ENCODE results near the gene UNKL. TPM values are rescaled to one million over a fixed set of nuclear protein-coding genes. Genes with fewer than 3 reads are reported as not detected.

UNKL gene
- total RNA-seq, 1 experiment from 2014 or later = 112 TPM

DNA sequence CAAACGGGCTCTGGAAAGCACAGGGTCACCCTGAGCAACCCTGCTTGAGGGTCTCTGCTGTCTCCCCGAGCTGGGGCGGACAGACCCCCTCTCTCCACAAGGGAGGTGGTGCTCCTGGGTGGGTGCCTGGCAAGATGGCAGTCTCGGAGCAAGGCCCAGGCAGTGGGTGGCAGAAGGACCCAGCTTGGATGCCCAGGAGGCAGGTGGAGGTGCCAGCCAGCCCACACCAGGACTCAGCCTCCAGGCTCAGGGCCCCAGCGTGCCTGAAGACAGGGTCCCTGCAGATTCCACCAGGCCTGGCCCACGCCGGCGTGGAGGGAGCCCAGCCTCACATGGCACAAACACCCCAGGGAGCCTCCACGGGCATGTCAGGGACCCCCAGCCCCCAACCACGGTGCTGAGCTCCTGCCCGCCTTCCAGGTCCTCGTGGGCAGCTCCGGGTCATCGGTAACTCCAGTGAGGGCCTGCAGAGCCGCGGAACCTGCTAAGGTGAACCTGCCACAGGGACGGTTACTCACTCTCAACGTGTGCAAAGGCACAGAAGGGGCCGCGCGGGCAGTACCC lies 20.8 kb downstream of the UNKL start:
- H3F3A ChIP-seq (ENCODE audit: insufficient read depth, low read depth) = no peaks in the 10 kb centered on the region; the same call in 1 of the 2 replicates
- no peaks in the 10 kb centered on the region for H3K4me1 ChIP-seq (replicated peaks; ENCODE audit: insufficient read depth)
- H4K20me1 ChIP-seq (ENCODE audit: insufficient read depth) = no peaks in the 10 kb centered on the region
- H3K27ac ChIP-seq = no peak overlapping the region
- H3K79me2 ChIP-seq (ENCODE audit: low read depth) = no peaks in the 10 kb centered on the region
- H3K4me3 ChIP-seq = no peak overlapping the region
- H3K9me3 ChIP-seq (ENCODE audit: insufficient read depth, low read depth) = no peaks in the 10 kb centered on the region
- POLR2A ChIA-PET (ENCODE audit: unreplicated experiment) = interaction anchor here (0.7 kb wide), 1 partner anchor 284 kb away, joined by 3 read pairs; no protein-coding TSS in a partner anchor
- TF ChIP-seq EZH2 (IDR thresholded peaks at IDR 0.05; ENCODE audit: low read depth) = no peak
- TF ChIP-seq, protein P1, sequence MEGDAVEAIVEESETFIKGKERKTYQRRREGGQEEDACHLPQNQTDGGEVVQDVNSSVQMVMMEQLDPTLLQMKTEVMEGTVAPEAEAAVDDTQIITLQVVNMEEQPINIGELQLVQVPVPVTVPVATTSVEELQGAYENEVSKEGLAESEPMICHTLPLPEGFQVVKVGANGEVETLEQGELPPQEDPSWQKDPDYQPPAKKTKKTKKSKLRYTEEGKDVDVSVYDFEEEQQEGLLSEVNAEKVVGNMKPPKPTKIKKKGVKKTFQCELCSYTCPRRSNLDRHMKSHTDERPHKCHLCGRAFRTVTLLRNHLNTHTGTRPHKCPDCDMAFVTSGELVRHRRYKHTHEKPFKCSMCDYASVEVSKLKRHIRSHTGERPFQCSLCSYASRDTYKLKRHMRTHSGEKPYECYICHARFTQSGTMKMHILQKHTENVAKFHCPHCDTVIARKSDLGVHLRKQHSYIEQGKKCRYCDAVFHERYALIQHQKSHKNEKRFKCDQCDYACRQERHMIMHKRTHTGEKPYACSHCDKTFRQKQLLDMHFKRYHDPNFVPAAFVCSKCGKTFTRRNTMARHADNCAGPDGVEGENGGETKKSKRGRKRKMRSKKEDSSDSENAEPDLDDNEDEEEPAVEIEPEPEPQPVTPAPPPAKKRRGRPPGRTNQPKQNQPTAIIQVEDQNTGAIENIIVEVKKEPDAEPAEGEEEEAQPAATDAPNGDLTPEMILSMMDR (conservative IDR thresholded peaks at IDR 0.05) = no peak
- intact Hi-C loops (cut with micrococcal nuclease; ENCODE audit: unreplicated experiment) = no loop called here
- H3K9me2 ChIP-seq (ENCODE audit: insufficient read depth) = no peaks in the 10 kb centered on the region
- H2AFZ ChIP-seq = no peak overlapping the region
- DNase-seq = no peak
- H3K27me3 ChIP-seq (ENCODE audit: insufficient read depth, low read depth) = no peaks in the 10 kb centered on the region
- BruUV-seq (replicated peaks) = no TSS peak
- CTCF ChIA-PET = no interaction called here
- no peak overlapping the region for H3K4me2 ChIP-seq
- no peaks in the 10 kb centered on the region for H3K36me3 ChIP-seq (ENCODE audit: low read depth)

DNA sequence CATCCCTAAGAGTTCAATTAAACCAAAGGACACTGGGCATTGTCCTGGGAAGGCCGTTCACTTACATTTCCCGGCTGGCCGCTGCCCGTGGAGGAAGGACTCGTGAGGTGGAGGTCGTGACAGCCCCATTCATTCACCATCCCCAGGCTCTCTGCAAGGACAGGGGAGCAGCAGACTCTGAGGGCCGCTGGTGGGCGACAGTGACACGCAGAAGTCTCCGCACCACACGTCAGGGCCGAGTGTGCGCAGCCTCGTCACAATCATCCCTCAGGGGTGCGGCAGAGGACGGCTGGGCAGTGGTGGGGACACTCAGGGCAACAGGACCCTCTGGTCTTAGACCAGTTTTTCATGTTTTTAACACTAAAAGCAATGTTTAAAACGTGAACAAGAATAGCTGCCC lies 21.7 kb downstream of the UNKL start:
- CTCF ChIA-PET = no interaction called here
- POLR2A ChIA-PET (ENCODE audit: unreplicated experiment) = interaction anchor here (0.6 to 0.7 kb wide), 2 partner anchors 219 to 285 kb away, joined by 3 read pairs; no protein-coding TSS in a partner anchor
- no peaks in the 10 kb centered on the region for H3K79me2 ChIP-seq (ENCODE audit: low read depth)

DNA sequence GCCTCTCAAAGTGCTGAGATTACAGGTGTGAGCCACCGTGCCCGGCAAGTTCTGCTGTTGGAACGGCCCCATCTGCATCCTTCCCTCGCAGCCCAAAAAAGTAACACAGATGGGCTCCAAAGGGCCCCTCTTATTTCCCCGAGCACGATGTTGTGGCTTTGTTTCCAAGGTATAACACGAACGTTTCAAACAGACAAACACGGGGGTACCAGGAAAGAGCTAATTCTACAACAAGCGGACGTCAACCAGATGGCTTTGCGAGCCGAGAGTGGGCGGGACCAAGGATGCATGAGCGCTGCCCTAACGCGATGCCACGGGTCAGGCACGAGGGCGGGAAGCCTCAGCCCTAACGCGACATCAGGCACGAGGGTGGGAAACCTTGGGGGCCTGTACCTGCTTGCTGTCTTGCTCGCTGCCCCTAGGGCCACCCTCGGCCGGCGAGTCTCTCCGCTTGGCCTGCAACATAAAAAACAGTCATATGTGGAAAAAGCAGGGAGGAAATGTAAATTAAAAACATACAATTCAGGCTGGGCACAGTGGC lies 24.2 kb downstream of the UNKL start:
- no peak overlapping the region for H2AFZ ChIP-seq
- ChIA-PET CTCF (no interaction called here), POLR2A (ENCODE audit: unreplicated experiment) (interaction anchor here (0.7 to 1.0 kb wide), 2 partner anchors 9 to 86 kb away, joined by 3 to 4 read pairs; no protein-coding TSS in a partner anchor)
- no peak overlapping the region for H3K4me2 ChIP-seq
- H3F3A ChIP-seq (ENCODE audit: insufficient read depth, low read depth) = no peaks in the 10 kb centered on the region
- H3K4me3 ChIP-seq = no peak overlapping the region
- no peaks in the 10 kb centered on the region for H3K9me3 ChIP-seq (ENCODE audit: insufficient read depth, low read depth)
- intact Hi-C loops (cut with micrococcal nuclease; ENCODE audit: unreplicated experiment) = no loop called here
- no peaks in the 10 kb centered on the region for H3K79me2 ChIP-seq (ENCODE audit: low read depth)
- no peaks in the 10 kb centered on the region for H3K27me3 ChIP-seq (ENCODE audit: insufficient read depth, low read depth)
- H3K4me1 ChIP-seq (replicated peaks; ENCODE audit: insufficient read depth) = no peaks in the 10 kb centered on the region
- H3K36me3 ChIP-seq (ENCODE audit: low read depth) = no peaks in the 10 kb centered on the region
- no peaks in the 10 kb centered on the region for H3K9me2 ChIP-seq (ENCODE audit: insufficient read depth)
- no TSS peak for BruUV-seq (replicated peaks)
- TF ChIP-seq EZH2 (IDR thresholded peaks at IDR 0.05; ENCODE audit: low read depth) = no peak
- TF ChIP-seq, protein P1 (conservative IDR thresholded peaks at IDR 0.05) = no peak
- no peak for DNase-seq
- no peak overlapping the region for H3K27ac ChIP-seq
- H4K20me1 ChIP-seq (ENCODE audit: insufficient read depth) = no peaks in the 10 kb centered on the region

More for the DNA sequence above, 21.7 kb downstream of the UNKL start:
- Histone ChIP-seq H3K4me1 (replicated peaks; ENCODE audit: insufficient read depth) (no peaks in the 10 kb centered on the region), H2AFZ (no peak overlapping the region), H3F3A (ENCODE audit: insufficient read depth, low read depth) (no peaks in the 10 kb centered on the region), H3K9me2 (ENCODE audit: insufficient read depth) (no peaks in the 10 kb centered on the region), H3K9me3 (ENCODE audit: insufficient read depth, low read depth) (no peaks in the 10 kb centered on the region), H3K27ac (no peak overlapping the region), H3K36me3 (ENCODE audit: low read depth) (no peaks in the 10 kb centered on the region), H3K4me2 (no peak overlapping the region), H3K27me3 (ENCODE audit: insufficient read depth, low read depth) (no peaks in the 10 kb centered on the region), H4K20me1 (ENCODE audit: insufficient read depth) (no peaks in the 10 kb centered on the region), H3K4me3 (no peak overlapping the region)
- intact Hi-C loops (cut with micrococcal nuclease; ENCODE audit: unreplicated experiment) = no loop called here
- DNase-seq = no peak
- TF ChIP-seq EZH2 (IDR thresholded peaks at IDR 0.05; ENCODE audit: low read depth) = no peak
- TF ChIP-seq, protein P1 (conservative IDR thresholded peaks at IDR 0.05) = no peak
- BruUV-seq (replicated peaks) = no TSS peak

Data from PC-9 (cell line).